A673 (cell line): ENCODE data around the gene SLC16A3. TPM values are rescaled to one million over a fixed set of nuclear protein-coding genes. Genes with fewer than 3 reads are reported as not detected.

Experiments used
- BruUV-seq: library from RNA; stranded (reverse); fragments of 400-500 nt; replicated peaks from 2 replicates; lab custom pipeline; 2021; lab: Mats Ljungman, UMichigan
- CTCF ChIA-PET: fragments of 300-600 bp; sonication (Branson Sonifier 250); formaldehyde crosslinking; loops from one replicate; lab custom pipeline; 2022; ENCODE audit warnings: antibody characterized with exemption; lab: Charles Lee
- POLR2A ChIA-PET: fragments of 300-600 bp; sonication (Branson Sonifier 250); formaldehyde crosslinking; loops from one replicate; lab custom pipeline; 2022; ENCODE audit warnings: antibody characterized with exemption; ENCODE audit not compliant: low non-redundant PET; lab: Charles Lee
- DNase-seq: peaks from one replicate; pipeline ENCODE4 v3.0.0-alpha.2; 2015; ENCODE audit warnings: low spot score
- H3K27ac ChIP-seq: fragments of 200-600 bp; sonication (generic); 2 replicates; pipeline ENCODE4 v1.5.1; 2016; ENCODE audit warnings: mixed run types, low read depth, mild to moderate bottlenecking, mixed read lengths, antibody characterized with exemption, low read length; ENCODE audit not compliant: poor library complexity, severe bottlenecking
- H3K27me3 ChIP-seq: fragments of 200-600 bp; sonication (generic); replicated peaks from 2 replicates; pipeline ENCODE4 v1.6.1; 2017; ENCODE audit warnings: mixed run types, low read depth, mild to moderate bottlenecking, mixed read lengths, antibody characterized with exemption, low read length; ENCODE audit not compliant: insufficient read depth, poor library complexity
- H3K36me3 ChIP-seq: fragments of 200-600 bp; sonication (generic); 2 replicates; pipeline ENCODE4 v1.6.1; 2016; ENCODE audit warnings: mixed run types, mild to moderate bottlenecking, mixed read lengths, antibody characterized with exemption, low read length; ENCODE audit not compliant: insufficient read depth, poor library complexity, severe bottlenecking
- H3K4me1 ChIP-seq: fragments of 200-600 bp; sonication (generic); 2 replicates; pipeline ENCODE4 v1.6.1; 2017; ENCODE audit warnings: mixed run types, mild to moderate bottlenecking, mixed read lengths, antibody characterized with exemption, low read length; ENCODE audit not compliant: insufficient read depth, poor library complexity, severe bottlenecking
- H3K4me3 ChIP-seq: fragments of 200-600 bp; sonication (generic); 2 replicates; pipeline ENCODE4 v1.5.1; 2016; ENCODE audit warnings: low read depth, mixed run types, mild to moderate bottlenecking, mixed read lengths, low read length; ENCODE audit not compliant: poor library complexity, severe bottlenecking
- H3K9me3 ChIP-seq: fragments of 200-600 bp; sonication (generic); 2 replicates; pipeline ENCODE4 v1.6.1; 2016; ENCODE audit warnings: mixed run types, low read depth, mild to moderate bottlenecking, mixed read lengths, antibody characterized with exemption, low read length; ENCODE audit not compliant: poor library complexity, severe bottlenecking
- EZH2 ChIP-seq: fragments of 200-600 bp; sonication (generic); IDR thresholded peaks from 2 replicates; pipeline ENCODE4 v1.6.1; 2017; ENCODE audit warnings: borderline replicate concordance, low read depth, mild to moderate bottlenecking, mixed read lengths, antibody characterized with exemption, low read length; ENCODE audit not compliant: poor library complexity, severe bottlenecking
- intact Hi-C: fragments of 100-400 bp; cut with micrococcal nuclease; formaldehyde crosslinking; loops from one replicate; pipeline ENCODE4 v1.10.0; 2022; ENCODE audit not compliant: unreplicated experiment
- total RNA-seq: library from RNA; stranded (reverse); gene quantifications from 2 replicates; pipeline ENCODE4 v1.2.3, GENCODE V29; 2021
- TF ChIP-seq, protein P1 (sequence below): fragments of 300-800, 200-600 bp; sonication (generic); conservative IDR thresholded peaks from 2 replicates; pipeline ENCODE4 v1.5.1; 2017; ENCODE audit warnings: low read depth, mild to moderate bottlenecking, antibody characterized with exemption, low read length, moderate library complexity, mixed read lengths

SLC16A3 gene
- total RNA-seq, 1 experiment from 2014 or later, result 0.97 TPM

DNA sequence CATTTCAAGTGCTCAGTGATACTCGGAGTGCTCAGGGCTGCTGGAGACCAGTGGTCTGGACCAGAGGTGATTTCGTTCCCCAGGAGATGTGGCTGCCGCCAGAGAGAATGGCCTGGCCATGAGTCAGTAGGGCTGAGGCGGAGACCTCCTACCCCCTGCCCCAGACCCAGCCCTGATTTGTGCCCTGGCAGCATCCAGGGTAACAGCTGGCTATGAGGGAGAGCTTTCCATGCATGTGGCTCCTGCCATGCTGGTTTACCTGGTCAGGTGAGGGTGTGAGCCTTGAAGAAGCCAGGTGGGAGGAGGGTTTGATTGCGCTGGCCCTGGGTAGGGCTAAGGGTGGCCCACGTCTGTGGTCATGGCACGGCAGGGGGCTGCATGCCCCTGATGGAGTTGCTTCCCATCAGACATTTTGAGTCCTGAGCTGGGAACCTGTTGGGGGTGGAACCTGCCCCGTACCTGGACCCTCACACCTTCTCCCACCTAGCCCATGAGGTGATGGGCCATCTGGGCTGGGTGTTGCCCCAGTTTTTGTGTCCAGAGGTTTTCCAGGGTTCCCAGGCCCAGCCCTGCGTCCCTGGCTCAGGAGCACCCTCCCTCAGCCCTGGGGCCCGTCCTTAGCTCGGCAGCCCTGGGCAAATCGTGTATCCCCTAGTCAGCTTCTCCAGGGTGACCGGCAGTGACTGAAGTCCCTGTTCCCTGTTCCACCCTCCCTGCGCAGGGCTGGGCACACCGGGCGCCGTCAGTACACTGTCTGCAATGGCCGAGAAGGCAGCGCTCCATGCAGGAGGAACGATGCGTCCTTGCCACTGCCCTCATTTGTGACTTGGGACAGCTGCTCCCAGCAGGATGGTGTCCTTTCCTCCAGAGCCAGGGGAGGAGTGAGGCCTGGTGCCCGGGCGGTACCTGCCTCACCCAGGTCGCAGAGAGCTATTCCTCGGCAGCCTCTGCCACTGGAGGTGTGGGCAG, 53.7 kb downstream of the SLC16A3 start:
- no peak overlapping the region for H3K27ac ChIP-seq
- POLR2A ChIA-PET, result no interaction called here
- CTCF ChIA-PET, result no interaction called here
- peaks cover 5% of the 10 kb centered on the region for H3K4me1 ChIP-seq
- TF ChIP-seq EZH2, result no peak
- TF ChIP-seq, protein P1, sequence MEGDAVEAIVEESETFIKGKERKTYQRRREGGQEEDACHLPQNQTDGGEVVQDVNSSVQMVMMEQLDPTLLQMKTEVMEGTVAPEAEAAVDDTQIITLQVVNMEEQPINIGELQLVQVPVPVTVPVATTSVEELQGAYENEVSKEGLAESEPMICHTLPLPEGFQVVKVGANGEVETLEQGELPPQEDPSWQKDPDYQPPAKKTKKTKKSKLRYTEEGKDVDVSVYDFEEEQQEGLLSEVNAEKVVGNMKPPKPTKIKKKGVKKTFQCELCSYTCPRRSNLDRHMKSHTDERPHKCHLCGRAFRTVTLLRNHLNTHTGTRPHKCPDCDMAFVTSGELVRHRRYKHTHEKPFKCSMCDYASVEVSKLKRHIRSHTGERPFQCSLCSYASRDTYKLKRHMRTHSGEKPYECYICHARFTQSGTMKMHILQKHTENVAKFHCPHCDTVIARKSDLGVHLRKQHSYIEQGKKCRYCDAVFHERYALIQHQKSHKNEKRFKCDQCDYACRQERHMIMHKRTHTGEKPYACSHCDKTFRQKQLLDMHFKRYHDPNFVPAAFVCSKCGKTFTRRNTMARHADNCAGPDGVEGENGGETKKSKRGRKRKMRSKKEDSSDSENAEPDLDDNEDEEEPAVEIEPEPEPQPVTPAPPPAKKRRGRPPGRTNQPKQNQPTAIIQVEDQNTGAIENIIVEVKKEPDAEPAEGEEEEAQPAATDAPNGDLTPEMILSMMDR, result no peak
- DNase-seq, result no peak
- no peaks in the 10 kb centered on the region for H3K36me3 ChIP-seq
- no TSS peak for BruUV-seq
- intact Hi-C loops, result no loop called here
- H3K9me3 ChIP-seq, result no peaks in the 10 kb centered on the region
- no peak overlapping the region for H3K4me3 ChIP-seq
- no peaks in the 10 kb centered on the region for H3K27me3 ChIP-seq

DNA sequence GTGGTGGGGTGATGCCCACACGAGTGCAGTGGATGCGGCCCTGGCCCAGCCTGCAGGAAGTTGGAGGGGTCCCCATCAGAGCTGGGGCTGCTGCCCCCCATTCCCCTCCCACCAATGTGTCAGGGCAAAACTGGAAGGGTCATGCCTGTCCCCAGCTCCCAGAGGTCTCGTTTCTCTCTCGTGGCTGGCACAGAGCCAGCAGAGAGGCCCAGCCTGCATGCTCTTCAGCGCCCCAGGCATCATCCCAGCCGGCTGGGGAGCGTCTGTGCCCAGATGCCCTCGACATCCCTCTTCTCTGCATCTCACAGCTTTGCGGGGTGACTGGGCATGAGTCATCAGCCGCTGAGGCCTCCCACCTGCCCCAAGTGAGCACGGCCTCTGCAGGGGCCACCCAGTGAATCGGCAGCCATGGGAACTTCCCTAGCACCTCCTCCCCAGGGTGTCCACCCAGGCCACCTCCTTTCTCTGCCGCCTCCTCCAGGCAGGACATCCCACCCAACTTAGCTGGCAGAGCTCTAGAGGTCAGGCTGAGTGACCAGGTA, 54.4 kb downstream of the SLC16A3 start:
- H3K36me3 ChIP-seq, result no peaks in the 10 kb centered on the region
- peaks cover 9% of the 10 kb centered on the region for H3K4me1 ChIP-seq
- no peak overlapping the region for H3K4me3 ChIP-seq
- CTCF ChIA-PET, result no interaction called here
- no TSS peak for BruUV-seq
- H3K27me3 ChIP-seq, result no peaks in the 10 kb centered on the region
- H3K9me3 ChIP-seq, result no peaks in the 10 kb centered on the region
- TF ChIP-seq, protein P1, result no peak
- no peak for TF ChIP-seq EZH2
- DNase-seq, result peak; percentile 45
- intact Hi-C loops, result no loop called here
- no peak overlapping the region for H3K27ac ChIP-seq
- POLR2A ChIA-PET, result no interaction called here

GRCh38 chr17:82285141-82285540, 56.3 kb downstream of the SLC16A3 start:
- Histone ChIP-seq H3K27me3 (no peaks in the 10 kb centered on the region), H3K4me3 (no peak overlapping the region), H3K4me1 (peaks cover 9% of the 10 kb centered on the region), H3K36me3 (no peaks in the 10 kb centered on the region), H3K9me3 (no peaks in the 10 kb centered on the region), H3K27ac (no peak overlapping the region)
- DNase-seq, result no peak
- ChIA-PET POLR2A (interaction anchor here (0.7 kb wide), 1 partner anchor 46 kb away, joined by 3 read pairs; no protein-coding TSS in a partner anchor), CTCF (no interaction called here)
- intact Hi-C loops, result no loop called here
- TF ChIP-seq, protein P1, result no peak
- TF ChIP-seq EZH2, result no peak
- BruUV-seq, result no TSS peak
